PC-9 (cell line): ENCODE results near the gene LRRC23. TPM values are rescaled to one million over a fixed set of nuclear protein-coding genes. Genes with fewer than 3 reads are reported as not detected.

ENCODE experiments used
- BruUV-seq: library from RNA; stranded (reverse); fragments of 400-500 nt; replicated peaks from 2 replicates; lab custom pipeline; 2021; lab: Mats Ljungman, UMichigan
- CTCF ChIA-PET: fragments of 300-600 bp; sonication (Branson Sonifier 250); formaldehyde crosslinking; loops from one replicate; lab custom pipeline; 2022; ENCODE audit warnings: antibody characterized with exemption; lab: Charles Lee
- POLR2A ChIA-PET: fragments of 300-600 bp; sonication (Branson Sonifier 250); formaldehyde crosslinking; loops from one replicate; lab custom pipeline; 2022; ENCODE audit warnings: antibody characterized with exemption; ENCODE audit not compliant: unreplicated experiment; lab: Charles Lee
- DNase-seq, 2 experiments: peaks; one replicate each; pipeline versions ENCODE4 v3.0.0 to v3.0.0-alpha.2; 2015 to 2022; ENCODE audit warnings: mixed read lengths in 1 of 2
- H2AFZ ChIP-seq: fragments of 200-600 bp; sonication (generic); 2 replicates; pipeline ENCODE4 v1.8.1; 2017; ENCODE audit warnings: antibody characterized with exemption
- H3F3A ChIP-seq: fragments of 200-600 bp; sonication (generic); 2 replicates; pipeline ENCODE4 v1.8.1; 2017; ENCODE audit warnings: antibody characterized with exemption, mild to moderate bottlenecking, low read depth; ENCODE audit not compliant: insufficient read depth
- H3K27ac ChIP-seq: fragments of 200-600 bp; sonication (generic); 2 replicates; pipeline ENCODE4 v1.6.1; 2016; ENCODE audit warnings: mixed run types
- H3K27me3 ChIP-seq: fragments of 200-600 bp; sonication (generic); 2 replicates; pipeline ENCODE4 v1.6.1; 2016; ENCODE audit warnings: low read depth, mixed run types; ENCODE audit not compliant: insufficient read depth
- H3K36me3 ChIP-seq: fragments of 200-600 bp; sonication (generic); 2 replicates; pipeline ENCODE4 v1.6.1; 2016; ENCODE audit warnings: low read depth, mixed run types
- H3K4me1 ChIP-seq: fragments of 200-600 bp; sonication (generic); replicated peaks from 2 replicates; pipeline ENCODE4 v1.6.1; 2016; ENCODE audit warnings: mixed run types; ENCODE audit not compliant: insufficient read depth
- H3K4me2 ChIP-seq: fragments of 200-600 bp; sonication (generic); 2 replicates; pipeline ENCODE4 v1.6.1; 2017; ENCODE audit warnings: mixed run types
- H3K4me3 ChIP-seq: fragments of 200-600 bp; sonication (generic); 2 replicates; pipeline ENCODE4 v1.6.1; 2016; ENCODE audit warnings: mixed run types
- H3K79me2 ChIP-seq: fragments of 200-600 bp; sonication (generic); 2 replicates; pipeline ENCODE4 v1.6.1; 2017; ENCODE audit warnings: low read depth, mixed run types
- H3K9me2 ChIP-seq: fragments of 200-600 bp; sonication (generic); 2 replicates; pipeline ENCODE4 v1.8.1; 2017; ENCODE audit warnings: mild to moderate bottlenecking; ENCODE audit not compliant: insufficient read depth
- H3K9me3 ChIP-seq: fragments of 200-600 bp; sonication (generic); 2 replicates; pipeline ENCODE4 v1.8.1; 2016; ENCODE audit warnings: low read depth; ENCODE audit not compliant: insufficient read depth
- H4K20me1 ChIP-seq: fragments of 200-600 bp; sonication (generic); 2 replicates; pipeline ENCODE4 v1.8.1; 2017; ENCODE audit not compliant: insufficient read depth
- EZH2 ChIP-seq: fragments of 200-600 bp; sonication (generic); IDR thresholded peaks from 2 replicates; pipeline ENCODE4 v1.8.0; 2017; ENCODE audit warnings: antibody characterized with exemption, low read depth
- intact Hi-C: fragments of 100-400 bp; cut with micrococcal nuclease; formaldehyde crosslinking; loops from one replicate; pipeline ENCODE4 v1.10.0; 2022; ENCODE audit not compliant: unreplicated experiment
- total RNA-seq: library from RNA; stranded (reverse); gene quantifications from 2 replicates; pipeline ENCODE4 v1.2.3, GENCODE V29; 2021
- TF ChIP-seq, protein P1 (sequence below): fragments of 200-600 bp; sonication (generic); conservative IDR thresholded peaks from 2 replicates; pipeline ENCODE4 v1.6.1; 2017; ENCODE audit warnings: mixed run types, antibody characterized with exemption, mild to moderate bottlenecking, moderate library complexity

LRRC23 gene
- total RNA-seq, 1 experiment from 2014 or later = 29.3 TPM

DNA sequence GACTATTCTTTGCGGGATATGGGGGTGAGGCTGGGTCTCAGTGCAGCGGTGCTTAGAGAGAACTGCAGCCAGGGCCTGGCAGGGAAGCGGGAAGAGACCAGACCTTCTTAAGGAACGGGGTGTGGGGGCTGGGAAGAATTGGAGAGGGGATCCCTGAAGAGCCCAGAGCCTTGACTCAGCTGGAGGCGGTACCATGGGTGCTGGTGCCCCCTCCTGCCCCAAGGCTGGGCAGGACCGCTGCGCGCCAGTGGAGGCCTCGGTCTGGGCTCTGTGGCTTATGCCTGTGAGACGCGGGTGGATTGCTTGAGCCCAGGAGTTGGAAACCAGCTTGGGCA lies 37.7 kb downstream of the LRRC23 start:
- Histone ChIP-seq H3K4me2 (no peak overlapping the region), H3K27me3 (no peaks in the 10 kb centered on the region), H3K4me1 (peaks cover 27% of the 10 kb centered on the region), H3K9me2 (no peaks in the 10 kb centered on the region), H3K4me3 (no peak overlapping the region), H4K20me1 (no peaks in the 10 kb centered on the region), H3K36me3 (no peaks in the 10 kb centered on the region), H3K9me3 (no peaks in the 10 kb centered on the region), H3F3A (peaks cover 50% of the 10 kb centered on the region), H3K27ac (no peak overlapping the region), H2AFZ (no peak overlapping the region), H3K79me2 (peaks cover 18% of the 10 kb centered on the region; the same call in 1 of the 2 replicates)
- TF ChIP-seq, protein P1, sequence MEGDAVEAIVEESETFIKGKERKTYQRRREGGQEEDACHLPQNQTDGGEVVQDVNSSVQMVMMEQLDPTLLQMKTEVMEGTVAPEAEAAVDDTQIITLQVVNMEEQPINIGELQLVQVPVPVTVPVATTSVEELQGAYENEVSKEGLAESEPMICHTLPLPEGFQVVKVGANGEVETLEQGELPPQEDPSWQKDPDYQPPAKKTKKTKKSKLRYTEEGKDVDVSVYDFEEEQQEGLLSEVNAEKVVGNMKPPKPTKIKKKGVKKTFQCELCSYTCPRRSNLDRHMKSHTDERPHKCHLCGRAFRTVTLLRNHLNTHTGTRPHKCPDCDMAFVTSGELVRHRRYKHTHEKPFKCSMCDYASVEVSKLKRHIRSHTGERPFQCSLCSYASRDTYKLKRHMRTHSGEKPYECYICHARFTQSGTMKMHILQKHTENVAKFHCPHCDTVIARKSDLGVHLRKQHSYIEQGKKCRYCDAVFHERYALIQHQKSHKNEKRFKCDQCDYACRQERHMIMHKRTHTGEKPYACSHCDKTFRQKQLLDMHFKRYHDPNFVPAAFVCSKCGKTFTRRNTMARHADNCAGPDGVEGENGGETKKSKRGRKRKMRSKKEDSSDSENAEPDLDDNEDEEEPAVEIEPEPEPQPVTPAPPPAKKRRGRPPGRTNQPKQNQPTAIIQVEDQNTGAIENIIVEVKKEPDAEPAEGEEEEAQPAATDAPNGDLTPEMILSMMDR = no peak
- TF ChIP-seq EZH2 = no peak
- peak in 1 of 2 experiments; percentile 44 for DNase-seq
- ChIA-PET POLR2A (interaction anchor here (0.6 kb wide), 1 partner anchor 126 kb away, joined by 3 read pairs; no protein-coding TSS in a partner anchor), CTCF (interaction anchor here (4.4 kb wide), 1 partner anchor 18 kb away, joined by 38 read pairs; no protein-coding TSS in a partner anchor)
- no TSS peak for BruUV-seq
- intact Hi-C loops = loop anchor here (2.0 to 5.0 kb wide), 2 partner anchors 69 to 190 kb away; partner anchors contain the start of genes MLF2 and SPSB2

DNA sequence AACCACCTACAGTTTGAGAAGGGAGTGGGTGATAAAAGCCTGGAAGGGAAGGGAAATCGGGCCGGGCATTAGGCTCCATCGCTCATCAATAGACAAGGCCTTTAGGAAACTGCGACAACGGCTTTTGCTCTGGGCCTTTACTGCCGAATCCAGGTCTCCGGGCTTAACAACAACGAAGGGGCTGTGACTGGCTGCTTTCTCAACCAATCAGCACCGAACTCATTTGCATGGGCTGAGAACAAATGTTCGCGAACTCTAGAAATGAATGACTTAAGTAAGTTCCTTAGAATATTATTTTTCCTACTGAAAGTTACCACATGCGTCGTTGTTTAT lies 38.7 kb downstream of the LRRC23 start:
- Histone ChIP-seq H3K4me3 (peak overlapping the region; percentile 67; the same call in 1 of the 2 replicates), H2AFZ (no peak overlapping the region; the same call in 1 of the 2 replicates), H3K9me2 (no peaks in the 10 kb centered on the region), H3K4me2 (peak overlapping the region; percentile 82), H3K27ac (peak overlapping the region; percentile 94), H4K20me1 (no peaks in the 10 kb centered on the region), H3K27me3 (no peaks in the 10 kb centered on the region), H3K9me3 (no peaks in the 10 kb centered on the region), H3K79me2 (peaks cover 28% of the 10 kb centered on the region; the same call in 1 of the 2 replicates), H3K36me3 (no peaks in the 10 kb centered on the region), H3F3A (peaks cover 50% of the 10 kb centered on the region), H3K4me1 (peaks cover 25% of the 10 kb centered on the region)
- POLR2A ChIA-PET = interaction anchor here (0.5 to 3.6 kb wide), 24 partner anchors 18 to 607 kb away, joined by 3 to 54 read pairs (median 6); partner anchors contain the start of genes C1RL, LPCAT3, MLF2 and SPSB2
- peak; percentile 83 to 93 for DNase-seq
- intact Hi-C loops = loop anchor here (2.0 to 5.0 kb wide), 2 partner anchors 71 to 191 kb away; partner anchors contain the start of genes MLF2 and SPSB2
- CTCF ChIA-PET = interaction anchor here (1.5 to 4.4 kb wide), 6 partner anchors 18 to 201 kb away, joined by 4 to 47 read pairs (median 29); partner anchors contain the start of gene C1RL
- TF ChIP-seq, protein P1 = no peak
- TF ChIP-seq EZH2 = no peak
- BruUV-seq = no TSS peak

DNA sequence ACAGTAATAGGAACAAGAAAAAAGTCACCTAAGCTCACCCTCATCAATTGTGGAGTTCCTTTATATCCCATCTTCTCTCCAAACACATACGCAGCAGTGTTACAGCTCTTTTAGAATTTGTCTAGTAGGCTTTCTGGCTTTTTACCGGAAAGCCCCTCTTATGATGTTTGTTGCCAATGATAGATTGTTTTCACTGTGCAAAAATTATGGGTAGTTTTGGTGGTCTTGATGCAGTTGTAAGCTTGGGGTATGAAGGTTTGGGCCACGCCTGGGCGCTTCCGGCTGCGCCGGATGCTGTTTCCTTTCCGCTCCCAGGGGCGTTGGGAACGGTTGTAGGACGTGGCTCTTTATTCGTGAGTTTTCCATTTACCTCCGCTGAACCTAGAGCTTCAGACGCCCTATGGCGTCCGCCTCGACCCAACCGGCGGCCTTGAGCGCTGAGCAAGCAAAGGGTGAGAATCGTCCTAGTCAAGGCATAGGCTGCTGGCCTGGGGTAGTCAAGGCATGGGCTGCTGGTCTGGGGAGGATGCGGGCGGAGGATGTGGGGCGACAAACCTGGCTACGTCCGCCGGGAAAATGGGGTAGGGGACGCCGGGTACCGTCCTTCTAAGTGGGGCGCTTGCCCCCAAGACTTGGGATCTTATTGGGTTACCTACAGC lies 39.2 kb downstream of the LRRC23 start, which contains the start of the genes C12orf57 and RNU7-1:
TSS of gene C12orf57 (plus strand) at position 301 of the 659 bp plus-strand sequence. CDS start at position 401, 100 bp downstream.
TSS of gene RNU7-1 (plus strand) at position 95 of the 659 bp plus-strand sequence.
- Histone ChIP-seq H3K79me2 (peaks cover 28% of the 10 kb centered on the region; the same call in 1 of the 2 replicates), H3K4me1 (peaks cover 20% of the 10 kb centered on the region), H3K9me3 (no peaks in the 10 kb centered on the region), H3K4me3 (peak within 1 kb of the TSS; percentile 67), H3K9me2 (no peaks in the 10 kb centered on the region), H2AFZ (peak within 1 kb of the TSS; percentile 79), H3F3A (peaks cover 54% of the 10 kb centered on the region), H3K27ac (peak within 1 kb of the TSS; percentile 94), H3K36me3 (no peaks in the 10 kb centered on the region), H4K20me1 (no peaks in the 10 kb centered on the region), H3K27me3 (no peaks in the 10 kb centered on the region), H3K4me2 (peak within 1 kb of the TSS; percentile 82)
- CTCF ChIA-PET = interaction anchor here (1.2 to 4.4 kb wide), 9 partner anchors 18 to 1017 kb away, joined by 3 to 47 read pairs (median 15); partner anchors contain the start of gene C1RL
- peak; percentile 86 to 93 for DNase-seq
- TF ChIP-seq EZH2 = no peak
- TF ChIP-seq, protein P1 = no peak
- BruUV-seq = TSS peak; percentile 93
- intact Hi-C loops = loop anchor here (1.0 to 5.0 kb wide), 8 partner anchors 19 to 694 kb away; partner anchors contain the start of genes C1RL, MLF2, PEX5 and SPSB2
- POLR2A ChIA-PET = interaction anchor here (0.5 to 3.6 kb wide), 32 partner anchors 18 to 607 kb away, joined by 3 to 54 read pairs (median 6); partner anchors contain the start of genes C1RL, LPAR5, LPCAT3 and MLF2
